ENCODE data around the gene CCDC187. TPM values are rescaled to one million over a fixed set of nuclear protein-coding genes. Genes with fewer than 3 reads are reported as not detected.

Gene CCDC187
- total and polyA plus RNA-seq, 3 donors from 2014 or later: 13.8 to 61.5 (median 33.4) TPM

- intact Hi-C loops (cut with DNase I; ENCODE audit: low total_unique reads): no loop called here
- H3K27me3 ChIP-seq: no peaks in the 10 kb centered on the region
- WGBS, 2 donors: 84 to 100% methylated on average over 1 of the region's 1 CpG
- peaks cover 4% of the 10 kb centered on the region for H3K4me1 ChIP-seq
- H3K36me3 ChIP-seq (ENCODE audit: low read depth, missing control alignments): no peaks in the 10 kb centered on the region
- no peak for DNase-seq
- H3K4me3 ChIP-seq: no peak overlapping the region
- H3K9me3 ChIP-seq: no peaks in the 10 kb centered on the region
- no peak overlapping the region for H3K27ac ChIP-seq
- no peak for TF ChIP-seq POLR2A (IDR thresholded peaks at IDR 0.05)
- no peak for TF ChIP-seq CTCF (IDR thresholded peaks at IDR 0.05)
Measured at GRCh38 chr9:136278894-136279293, 25.0 kb downstream of the CCDC187 start.

GRCh38 chr9:136278221-136278620 is 25.7 kb downstream of the CCDC187 start:
- Histone ChIP-seq H3K4me1 (no peaks in the 10 kb centered on the region), H3K36me3 (ENCODE audit: low read depth, missing control alignments) (no peaks in the 10 kb centered on the region), H3K4me3 (no peak overlapping the region), H3K27ac (no peak overlapping the region), H3K27me3 (no peaks in the 10 kb centered on the region), H3K9me3 (no peaks in the 10 kb centered on the region)
- WGBS, 2 donors: 94 to 100% methylated on average over 1 to 9 of the region's 9 CpGs
- intact Hi-C loops (cut with DNase I; ENCODE audit: low total_unique reads): no loop called here
- DNase-seq: no peak
- TF ChIP-seq POLR2A (IDR thresholded peaks at IDR 0.05) (no peak), CTCF (IDR thresholded peaks at IDR 0.05) (no peak)

- 84 to 92% methylated on average over 9 to 14 of the region's 14 CpGs for WGBS, 2 donors
- H3K36me3 ChIP-seq (ENCODE audit: low read depth, missing control alignments): no peaks in the 10 kb centered on the region
- no peak overlapping the region for H3K27ac ChIP-seq
- H3K4me1 ChIP-seq: no peaks in the 10 kb centered on the region
- TF ChIP-seq CTCF (IDR thresholded peaks at IDR 0.05) (no peak), POLR2A (IDR thresholded peaks at IDR 0.05) (no peak)
- no peak overlapping the region for H3K4me3 ChIP-seq
- intact Hi-C loops (cut with DNase I; ENCODE audit: low total_unique reads): no loop called here
- DNase-seq: no peak
- H3K27me3 ChIP-seq: no peaks in the 10 kb centered on the region
- no peaks in the 10 kb centered on the region for H3K9me3 ChIP-seq
Measured at GRCh38 chr9:136277746-136278145, 26.1 kb downstream of the CCDC187 start.

GRCh38 chr9:136276716-136277115 is 27.2 kb downstream of the CCDC187 start:
- H3K27me3 ChIP-seq: no peaks in the 10 kb centered on the region
- 79 to 100% methylated on average over 1 to 11 of the region's 11 CpGs for WGBS, 2 donors
- no peaks in the 10 kb centered on the region for H3K4me1 ChIP-seq
- TF ChIP-seq POLR2A (IDR thresholded peaks at IDR 0.05) (no peak), CTCF (IDR thresholded peaks at IDR 0.05) (no peak)
- no peaks in the 10 kb centered on the region for H3K9me3 ChIP-seq
- no peak overlapping the region for H3K27ac ChIP-seq
- H3K4me3 ChIP-seq: no peak overlapping the region
- no peaks in the 10 kb centered on the region for H3K36me3 ChIP-seq (ENCODE audit: low read depth, missing control alignments)
- no peak for DNase-seq
- intact Hi-C loops (cut with DNase I; ENCODE audit: low total_unique reads): no loop called here

GRCh38 chr9:136275655-136276429 is 28.1 kb downstream of the CCDC187 start:
- Histone ChIP-seq H3K36me3 (ENCODE audit: low read depth, missing control alignments) (no peaks in the 10 kb centered on the region), H3K27ac (no peak overlapping the region), H3K4me3 (no peak overlapping the region), H3K9me3 (no peaks in the 10 kb centered on the region), H3K4me1 (no peaks in the 10 kb centered on the region), H3K27me3 (no peaks in the 10 kb centered on the region)
- intact Hi-C loops (cut with DNase I; ENCODE audit: low total_unique reads): no loop called here
- DNase-seq: no peak
- no peak for TF ChIP-seq CTCF (IDR thresholded peaks at IDR 0.05)
- no peak for TF ChIP-seq POLR2A (IDR thresholded peaks at IDR 0.05)
- WGBS, 2 donors: 66 to 68% methylated on average over 15 to 21 of the region's 21 CpGs
